OCI-LY1 (cell line): ENCODE measurements around the gene STAM2.
"Not testable (repeated sequence)": the region's sequence is repeated elsewhere in the genome, so short reads cannot be mapped to it uniquely, and the experiment has no call there.

Source experiments
- H2AFZ ChIP-seq: fragments of 200-600 bp; sonication (generic), shearing (Covaris generic); 2 replicates; pipeline ENCODE4 v1.6.0; 2014; ENCODE audit warnings: antibody characterized with exemption, mild to moderate bottlenecking, low read length
- H3F3A ChIP-seq: fragments of 200-600 bp; sonication (generic), shearing (Covaris generic); 2 replicates; pipeline ENCODE4 v1.6.0; 2014; ENCODE audit warnings: mild to moderate bottlenecking, antibody characterized with exemption, low read length, moderate library complexity; ENCODE audit not compliant: insufficient read depth
- H3K27ac ChIP-seq: fragments of 200-600 bp; sonication (generic); 2 replicates; pipeline ENCODE4 v1.5.1; 2014; ENCODE audit warnings: low read length, mixed run types, mild to moderate bottlenecking, low read depth; ENCODE audit not compliant: poor library complexity, severe bottlenecking
- H3K27me3 ChIP-seq: fragments of 200-600 bp; sonication (generic); 2 replicates; pipeline ENCODE4 v1.6.0; 2014; ENCODE audit warnings: antibody characterized with exemption, mild to moderate bottlenecking, low read length, moderate library complexity; ENCODE audit not compliant: insufficient read depth
- H3K36me3 ChIP-seq: fragments of 200-600 bp; sonication (generic); 2 replicates; pipeline ENCODE4 v1.6.1; 2014; ENCODE audit warnings: mild to moderate bottlenecking, antibody characterized with exemption, low read length, moderate library complexity, mixed read lengths; ENCODE audit not compliant: insufficient read depth
- H3K4me1 ChIP-seq: fragments of 200-600 bp; sonication (generic); 2 replicates; pipeline ENCODE4 v1.5.1; 2014; ENCODE audit warnings: mild to moderate bottlenecking, low read length, moderate library complexity; ENCODE audit not compliant: insufficient read depth, severe bottlenecking
- H3K4me2 ChIP-seq: fragments of 200-600 bp; sonication (generic), shearing (Covaris generic); 2 replicates; pipeline ENCODE4 v1.6.1; 2014; ENCODE audit warnings: low read length
- H3K4me3 ChIP-seq: fragments of 200-600 bp; sonication (generic); 2 replicates; pipeline ENCODE4 v1.5.1; 2014; ENCODE audit warnings: low read length, low read depth, mild to moderate bottlenecking, mixed read lengths; ENCODE audit not compliant: poor library complexity, severe bottlenecking
- H3K79me2 ChIP-seq: fragments of 200-600 bp; shearing (Covaris generic); 2 replicates; pipeline ENCODE4 v1.6.1; 2016; ENCODE audit warnings: mixed run types, low read length, mixed read lengths; ENCODE audit not compliant: insufficient read depth
- H3K9ac ChIP-seq: fragments of 200-600 bp; sonication (generic), shearing (Covaris generic); 2 replicates; pipeline ENCODE4 v1.6.1; 2014; ENCODE audit warnings: mild to moderate bottlenecking, low read length, mixed read lengths
- H3K9me2 ChIP-seq: fragments of 200-600 bp; sonication (generic), shearing (Covaris generic); 2 replicates; pipeline ENCODE4 v1.6.1; 2014; ENCODE audit warnings: low read depth, mild to moderate bottlenecking, low read length, mixed read lengths
- H3K9me3 ChIP-seq: fragments of 200-600 bp; shearing (Covaris generic); 2 replicates; pipeline ENCODE4 v1.6.1; 2014; ENCODE audit warnings: low read length, mixed read lengths
- H4K20me1 ChIP-seq: fragments of 200-600 bp; sonication (generic), shearing (Covaris generic); 2 replicates; pipeline ENCODE4 v1.6.0; 2016; ENCODE audit warnings: mild to moderate bottlenecking, low read length; ENCODE audit not compliant: insufficient read depth
- EZH2 ChIP-seq: fragments of 200-600 bp; sonication (generic), shearing (Covaris generic); IDR thresholded peaks from 2 replicates; pipeline ENCODE4 v1.8.0; 2017; ENCODE audit warnings: borderline replicate concordance, mixed run types, mild to moderate bottlenecking, antibody characterized with exemption, low read length, moderate library complexity, mixed read lengths
- TF ChIP-seq, protein P1 (sequence below): fragments of 200-600 bp; sonication (generic), shearing (Covaris generic); IDR thresholded peaks from 2 replicates; pipeline ENCODE4 v1.5.1; 2017; ENCODE audit warnings: mild to moderate bottlenecking, antibody characterized with exemption, low read length, moderate library complexity, mixed read lengths

Gene STAM2

GRCh38 chr2:152167470-152167869, 8.1 kb downstream of the STAM2 start:
- H3K4me2 ChIP-seq, H3K36me3 ChIP-seq, H3K27ac ChIP-seq, H4K20me1 ChIP-seq, H2AFZ ChIP-seq, H3F3A ChIP-seq, H3K4me3 ChIP-seq, H3K9me3 ChIP-seq, H3K27me3 ChIP-seq, H3K9me2 ChIP-seq, H3K9ac ChIP-seq: not testable (repeated sequence)
- peaks cover 64% of the 10 kb centered on the region for H3K79me2 ChIP-seq
- peaks cover 17% of the 10 kb centered on the region for H3K4me1 ChIP-seq

GRCh38 chr2:152167065-152167464, 8.5 kb downstream of the STAM2 start:
- Histone ChIP-seq H3K79me2 (peaks cover 62% of the 10 kb centered on the region), H3K4me3 (no peak overlapping the region), H3F3A (no peaks in the 10 kb centered on the region), H2AFZ (no peak overlapping the region), H4K20me1 (no peaks in the 10 kb centered on the region), H3K9me2 (no peaks in the 10 kb centered on the region), H3K36me3 (no peaks in the 10 kb centered on the region), H3K9me3 (no peaks in the 10 kb centered on the region), H3K4me2 (no peak overlapping the region; the same call in 1 of the 2 replicates), H3K27ac (no peak overlapping the region), H3K4me1 (peaks cover 15% of the 10 kb centered on the region), H3K9ac (no peak overlapping the region), H3K27me3 (no peaks in the 10 kb centered on the region)
- TF ChIP-seq EZH2, result no peak
- TF ChIP-seq, protein P1, sequence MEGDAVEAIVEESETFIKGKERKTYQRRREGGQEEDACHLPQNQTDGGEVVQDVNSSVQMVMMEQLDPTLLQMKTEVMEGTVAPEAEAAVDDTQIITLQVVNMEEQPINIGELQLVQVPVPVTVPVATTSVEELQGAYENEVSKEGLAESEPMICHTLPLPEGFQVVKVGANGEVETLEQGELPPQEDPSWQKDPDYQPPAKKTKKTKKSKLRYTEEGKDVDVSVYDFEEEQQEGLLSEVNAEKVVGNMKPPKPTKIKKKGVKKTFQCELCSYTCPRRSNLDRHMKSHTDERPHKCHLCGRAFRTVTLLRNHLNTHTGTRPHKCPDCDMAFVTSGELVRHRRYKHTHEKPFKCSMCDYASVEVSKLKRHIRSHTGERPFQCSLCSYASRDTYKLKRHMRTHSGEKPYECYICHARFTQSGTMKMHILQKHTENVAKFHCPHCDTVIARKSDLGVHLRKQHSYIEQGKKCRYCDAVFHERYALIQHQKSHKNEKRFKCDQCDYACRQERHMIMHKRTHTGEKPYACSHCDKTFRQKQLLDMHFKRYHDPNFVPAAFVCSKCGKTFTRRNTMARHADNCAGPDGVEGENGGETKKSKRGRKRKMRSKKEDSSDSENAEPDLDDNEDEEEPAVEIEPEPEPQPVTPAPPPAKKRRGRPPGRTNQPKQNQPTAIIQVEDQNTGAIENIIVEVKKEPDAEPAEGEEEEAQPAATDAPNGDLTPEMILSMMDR, result no peak

DNA sequence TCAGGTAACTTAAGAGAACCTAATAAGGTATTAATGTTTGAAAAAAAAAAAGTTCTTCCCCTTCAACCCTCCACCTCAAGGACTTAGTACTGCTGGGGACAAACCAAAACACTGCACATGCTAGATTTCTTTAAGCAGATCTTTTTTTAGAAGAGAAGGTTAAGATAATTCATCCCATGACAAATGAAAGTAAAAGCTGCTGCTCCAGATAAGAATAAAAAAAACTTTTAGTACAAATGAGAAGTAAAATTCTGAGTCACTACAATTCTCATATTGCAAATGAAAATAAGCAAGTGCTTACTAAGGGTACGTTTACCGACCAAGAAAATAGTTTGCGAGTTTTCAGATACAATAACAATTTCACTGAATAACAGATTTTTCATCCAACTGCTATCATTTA, 8.9 kb downstream of the STAM2 start:
- Histone ChIP-seq H2AFZ (no peak overlapping the region), H3K4me2 (no peak overlapping the region; the same call in 1 of the 2 replicates), H3K27ac (no peak overlapping the region), H3K27me3 (no peaks in the 10 kb centered on the region), H3K9me2 (no peaks in the 10 kb centered on the region), H4K20me1 (no peaks in the 10 kb centered on the region), H3K4me1 (peaks cover 11% of the 10 kb centered on the region), H3K9me3 (no peaks in the 10 kb centered on the region), H3K9ac (no peak overlapping the region), H3K79me2 (peaks cover 57% of the 10 kb centered on the region), H3F3A (no peaks in the 10 kb centered on the region), H3K36me3 (no peaks in the 10 kb centered on the region), H3K4me3 (no peak overlapping the region)
- TF ChIP-seq, protein P1, result no peak
- TF ChIP-seq EZH2, result no peak

- Histone ChIP-seq H2AFZ (no peak overlapping the region), H3K27ac (no peak overlapping the region), H3K4me2 (no peak overlapping the region), H3K36me3 (no peaks in the 10 kb centered on the region), H3K79me2 (peaks cover 49% of the 10 kb centered on the region), H4K20me1 (no peaks in the 10 kb centered on the region), H3K9me3 (no peaks in the 10 kb centered on the region), H3F3A (no peaks in the 10 kb centered on the region), H3K27me3 (no peaks in the 10 kb centered on the region), H3K9me2 (no peaks in the 10 kb centered on the region), H3K4me3 (no peak overlapping the region), H3K9ac (no peak overlapping the region), H3K4me1 (peaks cover 8% of the 10 kb centered on the region)
- TF ChIP-seq, protein P1, result no peak
- no peak for TF ChIP-seq EZH2
These were observed 9.8 kb downstream of the STAM2 start for GRCh38 chr2:152165780-152166179.
